Measurements from ENCODE around the gene KLK2. TPM values are rescaled to one million over a fixed set of nuclear protein-coding genes. Genes with fewer than 3 reads are reported as not detected.

KLK2 gene
- polyA plus RNA-seq, 1 experiment, result not detected

DNA sequence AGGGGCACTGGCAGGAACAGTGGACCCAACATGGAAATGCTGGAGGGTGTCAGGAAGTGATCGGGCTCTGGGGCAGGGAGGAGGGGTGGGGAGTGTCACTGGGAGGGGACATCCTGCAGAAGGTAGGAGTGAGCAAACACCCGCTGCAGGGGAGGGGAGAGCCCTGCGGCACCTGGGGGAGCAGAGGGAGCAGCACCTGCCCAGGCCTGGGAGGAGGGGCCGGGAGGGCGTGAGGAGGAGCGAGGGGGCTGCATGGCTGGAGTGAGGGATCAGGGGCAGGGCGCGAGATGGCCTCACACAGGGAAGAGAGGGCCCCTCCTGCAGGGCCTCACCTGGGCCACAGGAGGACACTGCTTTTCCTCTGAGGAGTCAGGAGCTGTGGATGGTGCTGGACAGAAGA is 4.1 kb downstream of the KLK2 start:
- POLR2A ChIA-PET, result no interaction called here
- no peak for TF ChIP-seq CTCF (IDR thresholded peaks at IDR 0.05; ENCODE audit: low read depth, low read length)

GRCh38 chr19:50878851-50879250 is 5.6 kb downstream of the KLK2 start:
- Histone ChIP-seq H3K9me3 (ENCODE audit: control insufficient read depth, insufficient read depth, low read length) (no peaks in the 10 kb centered on the region; the same call in 1 of the 2 replicates), H3K27ac (ENCODE audit: low read depth, low read length) (no peak overlapping the region), H3K4me3 (ENCODE audit: low read depth, low read length) (no peak overlapping the region), H3K27me3 (ENCODE audit: control insufficient read depth, insufficient read depth, low read length) (peaks cover 8% of the 10 kb centered on the region)
- POLR2A ChIA-PET, result no interaction called here
- CTCF ChIA-PET, result no interaction called here
- DNase-seq (ENCODE audit: low read depth, low spot score), result no peak
- TF ChIP-seq CTCF (IDR thresholded peaks at IDR 0.05; ENCODE audit: low read depth, low read length), result no peak

More for the DNA sequence above, 4.1 kb downstream of the KLK2 start:
- Histone ChIP-seq H3K27ac (ENCODE audit: low read depth, low read length) (no peak overlapping the region), H3K27me3 (ENCODE audit: control insufficient read depth, insufficient read depth, low read length) (peaks cover 8% of the 10 kb centered on the region), H3K9me3 (ENCODE audit: control insufficient read depth, insufficient read depth, low read length) (no peaks in the 10 kb centered on the region; the same call in 1 of the 2 replicates), H3K4me3 (ENCODE audit: low read depth, low read length) (no peak overlapping the region)
- DNase-seq (ENCODE audit: low read depth, low spot score), result no peak
- CTCF ChIA-PET, result no interaction called here

DNA sequence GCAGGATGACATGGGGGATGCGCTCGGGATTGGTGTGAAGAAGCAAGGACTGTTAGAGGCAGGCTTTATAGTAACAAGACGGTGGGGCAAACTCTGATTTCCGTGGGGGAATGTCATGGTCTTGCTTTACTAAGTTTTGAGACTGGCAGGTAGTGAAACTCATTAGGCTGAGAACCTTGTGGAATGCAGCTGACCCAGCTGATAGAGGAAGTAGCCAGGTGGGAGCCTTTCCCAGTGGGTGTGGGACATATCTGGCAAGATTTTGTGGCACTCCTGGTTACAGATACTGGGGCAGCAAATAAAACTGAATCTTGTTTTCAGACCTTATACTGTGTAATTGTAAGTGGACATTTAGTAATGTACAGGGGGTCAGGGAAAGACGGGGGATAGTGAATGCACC is 7.0 kb downstream of the KLK2 start:
- no peak for DNase-seq (ENCODE audit: low read depth, low spot score)
- no peak overlapping the region for H3K4me3 ChIP-seq (ENCODE audit: low read depth, low read length)
- H3K9me3 ChIP-seq (ENCODE audit: control insufficient read depth, insufficient read depth, low read length), result no peaks in the 10 kb centered on the region
- no peak overlapping the region for H3K27ac ChIP-seq (ENCODE audit: low read depth, low read length)
- POLR2A ChIA-PET, result no interaction called here
- TF ChIP-seq CTCF (IDR thresholded peaks at IDR 0.05; ENCODE audit: low read depth, low read length), result no peak
- CTCF ChIA-PET, result no interaction called here
- peaks cover 8% of the 10 kb centered on the region for H3K27me3 ChIP-seq (ENCODE audit: control insufficient read depth, insufficient read depth, low read length)

- Histone ChIP-seq H3K27ac (ENCODE audit: low read depth, low read length) (no peak overlapping the region), H3K4me3 (ENCODE audit: low read depth, low read length) (no peak overlapping the region), H3K9me3 (ENCODE audit: control insufficient read depth, insufficient read depth, low read length) (no peaks in the 10 kb centered on the region), H3K27me3 (ENCODE audit: control insufficient read depth, insufficient read depth, low read length) (peaks cover 3% of the 10 kb centered on the region)
- no peak for TF ChIP-seq CTCF (IDR thresholded peaks at IDR 0.05; ENCODE audit: low read depth, low read length)
- POLR2A ChIA-PET, result no interaction called here
- CTCF ChIA-PET, result no interaction called here
- DNase-seq (ENCODE audit: low read depth, low spot score), result no peak
Measured at GRCh38 chr19:50882188-50882587, 8.9 kb downstream of the KLK2 start.

DNA sequence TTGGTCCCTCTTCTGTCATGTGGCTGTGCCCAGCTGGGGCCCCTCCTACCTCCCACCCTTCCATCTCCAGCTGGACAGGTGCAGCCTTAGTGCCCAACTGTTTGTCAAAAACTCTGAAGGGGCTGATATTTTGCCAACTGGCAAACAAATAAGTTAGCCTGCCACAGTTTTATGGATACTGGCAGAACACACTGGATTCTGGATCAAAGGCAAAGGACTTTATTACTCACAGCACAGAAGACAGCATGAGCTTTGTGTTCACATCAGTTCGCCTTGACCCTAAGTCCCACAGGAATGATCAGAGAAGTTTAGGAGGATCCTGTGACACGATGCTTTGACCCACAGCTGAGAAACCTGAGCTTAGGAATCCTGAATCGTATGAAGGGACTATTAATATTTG is 16.4 kb downstream of the KLK2 start:
- no peak for DNase-seq (ENCODE audit: low read depth, low spot score)
- Histone ChIP-seq H3K9me3 (ENCODE audit: control insufficient read depth, insufficient read depth, low read length) (no peaks in the 10 kb centered on the region; the same call in 1 of the 2 replicates), H3K27me3 (ENCODE audit: control insufficient read depth, insufficient read depth, low read length) (no peaks in the 10 kb centered on the region), H3K27ac (ENCODE audit: low read depth, low read length) (no peak overlapping the region), H3K4me3 (ENCODE audit: low read depth, low read length) (no peak overlapping the region)
- CTCF ChIA-PET, result no interaction called here
- POLR2A ChIA-PET, result no interaction called here
- no peak for TF ChIP-seq CTCF (IDR thresholded peaks at IDR 0.05; ENCODE audit: low read depth, low read length)
